ENCODE data around the gene WRNIP1.

Gene WRNIP1

GRCh38 chr6:2784930-2785329, 19.7 kb downstream of the WRNIP1 start:
- no peak for TF ChIP-seq EGR1 (IDR thresholded peaks at IDR 0.05)
- no peak for TF ChIP-seq CREB1 (IDR thresholded peaks at IDR 0.05; ENCODE audit: low read depth)
- no peak for TF ChIP-seq CEBPB (IDR thresholded peaks at IDR 0.05)
- TF ChIP-seq MAX (IDR thresholded peaks at IDR 0.05) = no peak
- TF ChIP-seq RAD21 (IDR thresholded peaks at IDR 0.05; ENCODE audit: low read depth) = no peak
- TF ChIP-seq EP300 (IDR thresholded peaks at IDR 0.05; ENCODE audit: borderline replicate concordance) = no peak
- no peak for TF ChIP-seq REST (IDR thresholded peaks at IDR 0.05; ENCODE audit: low read depth)
- TF ChIP-seq TCF12 (IDR thresholded peaks at IDR 0.05; ENCODE audit: low read depth) = no peak
- no peak for TF ChIP-seq ZBTB7A (IDR thresholded peaks at IDR 0.05; ENCODE audit: low read depth)
- TF ChIP-seq TEAD4 (IDR thresholded peaks at IDR 0.05) = no peak
- no peak for TF ChIP-seq YY1 (IDR thresholded peaks at IDR 0.05; ENCODE audit: low read depth)
- no peak for TF ChIP-seq USF1 (IDR thresholded peaks at IDR 0.05)
- TF ChIP-seq FOXM1 (IDR thresholded peaks at IDR 0.05; ENCODE audit: borderline replicate concordance, low read depth) = no peak
- no peak for TF ChIP-seq NFIC (IDR thresholded peaks at IDR 0.05)
- no peak for TF ChIP-seq TAF1 (IDR thresholded peaks at IDR 0.05; ENCODE audit: low read depth)

GRCh38 chr6:2786269-2786668, 21.1 kb downstream of the WRNIP1 start:
- TF ChIP-seq RAD21 (IDR thresholded peaks at IDR 0.05; ENCODE audit: low read depth) (no peak), TCF12 (IDR thresholded peaks at IDR 0.05; ENCODE audit: low read depth) (no peak), MAX (IDR thresholded peaks at IDR 0.05) (no peak), EGR1 (IDR thresholded peaks at IDR 0.05) (no peak), REST (IDR thresholded peaks at IDR 0.05; ENCODE audit: low read depth) (no peak), TAF1 (IDR thresholded peaks at IDR 0.05; ENCODE audit: low read depth) (no peak), CREB1 (IDR thresholded peaks at IDR 0.05; ENCODE audit: low read depth) (no peak)

GRCh38 chr6:2790588-2791449, 25.6 kb downstream of the WRNIP1 start:
- TF ChIP-seq MAX (IDR thresholded peaks at IDR 0.05) (no peak), EP300 (IDR thresholded peaks at IDR 0.05; ENCODE audit: borderline replicate concordance) (no peak), YY1 (IDR thresholded peaks at IDR 0.05; ENCODE audit: low read depth) (no peak), CREB1 (IDR thresholded peaks at IDR 0.05; ENCODE audit: low read depth) (no peak), RAD21 (IDR thresholded peaks at IDR 0.05; ENCODE audit: low read depth) (peak; percentile 90), USF1 (IDR thresholded peaks at IDR 0.05) (no peak), EGR1 (IDR thresholded peaks at IDR 0.05) (no peak)

- no peak for TF ChIP-seq EP300 (IDR thresholded peaks at IDR 0.05; ENCODE audit: borderline replicate concordance)
- TF ChIP-seq USF1 (IDR thresholded peaks at IDR 0.05) = no peak
Observed at GRCh38 chr6:2791450-2791974, 26.3 kb downstream of the WRNIP1 start.

- TF ChIP-seq YY1 (IDR thresholded peaks at IDR 0.05; ENCODE audit: low read depth) (no peak), USF1 (IDR thresholded peaks at IDR 0.05) (no peak), TCF12 (IDR thresholded peaks at IDR 0.05; ENCODE audit: low read depth) (no peak), TAF1 (IDR thresholded peaks at IDR 0.05; ENCODE audit: low read depth) (no peak), REST (IDR thresholded peaks at IDR 0.05; ENCODE audit: low read depth) (no peak), MAX (IDR thresholded peaks at IDR 0.05) (no peak), EP300 (IDR thresholded peaks at IDR 0.05; ENCODE audit: borderline replicate concordance) (no peak), CREB1 (IDR thresholded peaks at IDR 0.05; ENCODE audit: low read depth) (no peak)
Observed at GRCh38 chr6:2792330-2793110, 27.3 kb downstream of the WRNIP1 start.

Measured in Ishikawa (cell line).